HT-29 (cell line): ENCODE results near the gene TRPM3. TPM values are rescaled to one million over a fixed set of nuclear protein-coding genes. Genes with fewer than 3 reads are reported as not detected.

Source experiments
- DNase-seq: peaks from one replicate; pipeline ENCODE4 v3.0.0-alpha.2; 2015; ENCODE audit warnings: low spot score
- total RNA-seq: library from RNA; depleted of rRNA; stranded (reverse); fragments of >200 nt; shearing (Covaris generic); gene quantifications from 2 replicates; pipeline ENCODE4 v1.2.3, GENCODE V29; 2014

The TRPM3 gene
- total RNA-seq, 1 experiment from 2014 or later = not detected

DNA sequence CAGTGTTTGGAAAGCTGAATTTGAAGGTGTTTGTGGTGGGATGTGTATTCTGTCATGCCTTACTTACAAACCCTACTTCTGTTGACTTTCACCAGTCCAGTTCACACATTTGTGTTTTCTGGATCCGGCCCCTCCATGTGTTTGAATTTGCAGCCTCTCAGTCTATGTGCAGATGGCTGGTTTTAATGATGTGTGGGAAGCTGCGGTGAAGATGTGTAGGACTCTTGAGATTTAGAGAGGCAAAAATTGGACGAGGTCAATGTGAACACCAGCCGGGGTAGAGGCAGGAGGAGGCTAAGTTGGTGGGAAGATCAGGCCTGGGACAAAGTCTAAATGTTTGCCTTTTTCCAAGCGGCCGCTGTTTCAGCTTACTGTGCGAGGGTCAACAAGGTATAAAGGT is 591.6 kb downstream of the TRPM3 start:
- DNase-seq = no peak

- no peak for DNase-seq
Measured at GRCh38 chr9:70529377-70529776, 592.0 kb downstream of the TRPM3 start.

DNA sequence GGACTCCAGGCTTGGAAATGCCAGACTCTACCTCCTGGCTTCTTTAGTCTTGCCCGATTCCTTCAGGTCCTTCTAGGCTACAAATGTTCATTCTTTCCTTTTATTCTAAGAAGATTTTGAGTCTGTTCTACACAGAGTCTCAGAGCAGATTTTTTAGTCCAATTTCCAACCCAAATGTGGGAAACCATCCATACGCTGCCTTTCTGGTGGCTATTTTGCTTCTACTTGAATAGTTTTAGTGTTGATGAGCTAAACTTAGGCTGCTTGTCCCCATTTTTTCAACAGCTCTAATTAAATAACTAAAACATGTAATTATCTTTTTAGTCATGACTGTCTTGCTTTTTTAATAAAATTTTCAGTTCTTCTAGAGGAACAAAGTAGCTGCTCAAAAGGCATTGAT is 594.5 kb downstream of the TRPM3 start:
- no peak for DNase-seq

DNA sequence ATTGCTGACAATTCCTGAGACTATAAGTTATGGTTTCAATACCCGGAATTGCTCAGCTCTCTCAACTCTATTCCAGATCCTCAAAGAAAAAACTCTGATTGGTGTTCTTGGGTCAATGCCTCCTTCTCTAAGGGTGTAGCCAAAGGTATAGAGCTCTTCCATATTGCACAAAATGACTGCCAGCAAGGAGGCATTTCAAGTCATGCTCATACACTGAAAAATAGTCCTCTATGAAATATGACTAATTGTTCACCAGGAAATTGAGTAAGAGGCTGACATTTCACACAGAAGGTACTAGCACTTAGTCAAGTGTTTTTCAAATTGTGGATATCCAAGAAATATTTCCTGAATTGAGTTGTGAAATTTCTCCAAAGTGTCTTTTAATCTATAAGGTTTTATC is 595.9 kb downstream of the TRPM3 start:
- no peak for DNase-seq

DNA sequence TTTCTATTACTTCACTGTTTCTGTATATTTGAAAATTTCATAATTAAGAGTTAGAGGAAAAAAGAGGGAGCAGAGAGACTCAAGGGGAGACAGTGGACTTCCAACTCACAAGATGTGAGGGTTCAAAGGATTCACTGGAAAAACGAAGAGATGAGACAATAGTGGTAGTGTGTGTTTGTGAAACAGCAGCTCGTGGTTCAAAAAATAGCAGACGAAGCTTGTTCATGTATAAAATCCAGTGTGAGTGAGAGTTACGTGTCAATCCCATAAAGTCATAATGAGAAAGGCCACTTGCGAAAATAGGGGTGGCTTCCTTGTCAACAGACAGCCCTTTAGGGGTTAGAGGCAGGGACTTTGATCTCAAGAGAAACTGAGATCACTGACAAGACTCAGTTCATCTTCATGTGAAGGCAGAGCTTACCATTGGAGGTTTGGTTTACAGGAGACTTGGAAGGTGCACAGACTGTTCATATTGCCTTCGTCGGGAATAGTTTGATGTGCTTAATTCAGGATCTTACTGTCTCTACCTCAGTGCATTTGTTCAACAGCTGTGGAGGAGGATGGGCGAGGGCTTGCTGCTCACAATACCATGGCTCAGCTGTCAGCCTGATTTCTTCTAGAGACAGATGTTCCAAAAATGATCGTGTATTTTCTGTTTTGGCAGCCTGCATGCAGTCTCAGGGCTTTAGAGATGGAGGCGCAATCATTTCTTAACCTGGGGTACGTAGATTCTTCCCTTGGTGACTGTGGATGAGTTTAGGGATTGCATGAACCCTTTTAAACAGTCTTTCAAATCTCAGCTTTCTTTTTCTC is 601.3 kb downstream of the TRPM3 start:
- no peak for DNase-seq

GRCh38 chr9:70517926-70518610 is 603.4 kb downstream of the TRPM3 start:
- no peak for DNase-seq

DNA sequence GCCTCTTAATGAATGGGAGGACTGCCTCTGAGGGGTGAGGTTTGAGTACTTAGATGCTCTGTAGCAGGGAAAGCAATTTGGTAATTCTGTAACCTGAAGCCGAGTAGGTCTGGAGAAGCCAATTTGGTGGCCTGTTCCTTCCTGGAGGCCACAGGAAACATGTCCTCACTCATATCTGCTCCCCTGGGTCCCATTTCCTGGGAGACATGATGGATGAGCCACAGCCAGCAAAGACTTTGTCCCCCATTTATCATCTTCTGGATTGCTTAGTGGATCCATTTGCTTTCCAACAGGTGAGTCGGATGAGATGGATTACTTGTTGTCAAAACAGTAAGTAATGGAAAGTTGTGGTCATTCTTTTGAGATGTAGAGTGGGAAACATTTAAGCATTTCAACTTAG is 607.1 kb downstream of the TRPM3 start:
- no peak for DNase-seq

GRCh38 chr9:70511858-70512257 is 609.6 kb downstream of the TRPM3 start:
- DNase-seq = no peak

GRCh38 chr9:70510157-70510770 is 611.2 kb downstream of the TRPM3 start:
- peak; percentile 50 for DNase-seq

DNA sequence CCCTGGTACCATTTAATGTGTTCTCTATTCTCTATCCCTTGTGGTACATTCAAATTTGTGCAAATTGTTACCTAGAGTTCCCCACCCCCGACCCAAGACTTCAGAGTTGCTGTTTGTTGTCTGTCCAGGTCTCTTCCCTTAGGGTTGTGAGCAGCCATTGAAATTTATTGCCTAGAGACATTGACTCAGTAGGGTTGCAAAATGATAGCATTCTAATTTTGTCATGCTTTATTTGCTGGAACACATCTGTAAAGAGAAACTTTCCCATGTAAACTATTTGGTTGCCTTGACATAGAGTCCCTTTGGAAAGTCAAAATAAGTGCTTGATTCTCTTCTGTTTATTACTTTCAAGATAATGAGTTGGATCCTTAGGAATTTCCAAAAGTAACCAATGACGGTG is 615.3 kb downstream of the TRPM3 start:
- no peak for DNase-seq

DNA sequence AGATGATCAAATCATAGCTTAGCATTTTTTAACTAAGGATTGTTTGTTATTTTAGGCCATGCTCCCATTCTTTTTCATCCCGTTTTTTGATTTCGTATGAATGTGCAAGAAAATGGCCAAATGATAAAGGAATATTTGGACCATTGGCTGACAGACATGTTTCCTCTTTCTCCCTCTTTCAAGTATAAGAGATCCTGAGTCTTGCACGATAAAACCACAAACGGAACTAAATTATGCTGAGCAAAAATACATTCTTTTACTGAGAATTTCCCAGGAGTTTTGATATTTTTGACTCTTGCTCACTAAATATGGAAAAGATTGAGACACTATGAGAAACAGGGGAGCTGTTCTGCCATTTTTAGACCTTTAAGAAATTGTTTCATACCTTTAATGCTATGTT is 616.6 kb downstream of the TRPM3 start:
- DNase-seq = no peak

GRCh38 chr9:70502690-70503089 is 618.7 kb downstream of the TRPM3 start:
- DNase-seq = no peak

DNA sequence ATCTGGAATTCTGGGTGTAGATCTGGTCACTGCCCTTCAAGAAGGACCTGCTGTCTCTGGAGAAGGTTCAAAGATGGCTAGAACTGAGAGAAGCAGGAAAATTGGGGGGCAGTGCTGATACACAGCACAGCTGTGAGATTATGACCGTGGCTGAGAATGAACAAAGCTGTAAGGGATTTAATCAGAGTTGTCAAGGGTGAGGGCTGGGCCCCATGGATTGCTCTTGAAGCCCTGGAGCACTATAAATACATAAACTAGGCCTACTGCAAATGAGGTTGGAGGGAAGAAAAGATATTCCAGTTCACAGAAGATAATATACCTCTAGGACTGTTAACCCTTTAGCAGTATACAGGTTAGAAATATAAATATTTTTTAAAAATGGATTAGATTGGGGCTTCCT is 620.6 kb downstream of the TRPM3 start:
- no peak for DNase-seq

- DNase-seq = no peak
Measured at GRCh38 chr9:70499621-70500020, 621.8 kb downstream of the TRPM3 start.

- DNase-seq = no peak
Measured at GRCh38 chr9:70498866-70499265, 622.6 kb downstream of the TRPM3 start.

DNA sequence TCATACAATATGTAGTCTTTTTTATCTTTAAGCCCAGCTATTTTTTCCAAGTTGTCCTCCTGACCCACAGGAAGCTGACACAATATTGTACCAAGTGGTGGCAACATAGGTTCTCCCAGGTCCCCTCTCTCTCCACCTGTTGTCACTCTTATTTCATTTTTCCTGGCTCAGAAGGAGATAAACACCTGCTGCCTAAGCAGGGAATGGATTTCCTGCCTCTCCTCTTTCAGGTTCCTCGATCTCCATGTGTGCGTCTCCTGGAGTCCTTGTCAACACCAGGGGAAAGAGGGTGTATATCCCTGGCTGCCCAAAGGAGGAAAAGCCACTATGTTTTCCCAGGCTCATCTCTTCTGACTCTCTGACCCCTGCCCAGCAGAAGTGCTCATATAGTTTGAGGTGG is 625.2 kb downstream of the TRPM3 start:
- no peak for DNase-seq

GRCh38 chr9:70495514-70495913 is 625.9 kb downstream of the TRPM3 start:
- no peak for DNase-seq

DNA sequence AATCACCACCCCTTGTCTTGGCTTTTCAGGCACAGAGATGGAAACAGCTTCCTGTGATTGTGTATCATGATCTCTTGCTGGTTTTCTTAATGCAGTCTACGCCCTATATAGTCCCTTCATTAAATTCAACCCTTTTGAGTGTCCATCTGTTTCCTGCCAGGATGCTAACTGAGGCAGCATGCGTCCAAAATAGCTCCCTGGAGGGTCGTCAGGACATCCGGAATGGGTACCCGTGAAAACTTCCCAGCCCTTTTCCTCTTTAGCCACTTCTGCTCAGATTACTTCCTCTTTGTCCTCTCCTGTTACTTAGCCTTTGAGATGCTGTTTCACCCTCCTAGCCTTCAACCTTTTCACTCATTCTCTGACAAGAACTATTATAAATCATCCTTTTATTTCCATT is 627.2 kb downstream of the TRPM3 start:
- DNase-seq = no peak

DNA sequence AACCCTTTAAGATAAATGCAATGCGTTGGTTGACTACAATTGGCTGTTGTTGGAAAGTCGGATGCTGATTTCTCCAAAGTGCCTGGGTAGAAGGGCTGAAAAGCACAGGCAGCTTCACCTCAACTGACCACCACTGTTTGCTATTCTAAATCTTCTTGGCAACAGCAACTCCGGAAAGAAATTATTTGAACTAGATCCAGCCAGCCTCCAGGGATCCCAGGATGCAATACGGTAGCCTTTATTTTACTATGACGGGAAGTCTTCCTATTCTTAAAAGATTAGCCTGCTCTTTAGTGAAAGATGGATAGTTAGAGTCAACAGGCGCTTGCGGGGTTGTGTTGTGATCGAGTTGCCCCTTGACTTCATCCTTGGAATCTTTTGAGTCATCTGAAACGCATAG is 628.4 kb downstream of the TRPM3 start:
- no peak for DNase-seq

- no peak for DNase-seq
Measured at GRCh38 chr9:70492319-70492777, 629.1 kb downstream of the TRPM3 start.

DNA sequence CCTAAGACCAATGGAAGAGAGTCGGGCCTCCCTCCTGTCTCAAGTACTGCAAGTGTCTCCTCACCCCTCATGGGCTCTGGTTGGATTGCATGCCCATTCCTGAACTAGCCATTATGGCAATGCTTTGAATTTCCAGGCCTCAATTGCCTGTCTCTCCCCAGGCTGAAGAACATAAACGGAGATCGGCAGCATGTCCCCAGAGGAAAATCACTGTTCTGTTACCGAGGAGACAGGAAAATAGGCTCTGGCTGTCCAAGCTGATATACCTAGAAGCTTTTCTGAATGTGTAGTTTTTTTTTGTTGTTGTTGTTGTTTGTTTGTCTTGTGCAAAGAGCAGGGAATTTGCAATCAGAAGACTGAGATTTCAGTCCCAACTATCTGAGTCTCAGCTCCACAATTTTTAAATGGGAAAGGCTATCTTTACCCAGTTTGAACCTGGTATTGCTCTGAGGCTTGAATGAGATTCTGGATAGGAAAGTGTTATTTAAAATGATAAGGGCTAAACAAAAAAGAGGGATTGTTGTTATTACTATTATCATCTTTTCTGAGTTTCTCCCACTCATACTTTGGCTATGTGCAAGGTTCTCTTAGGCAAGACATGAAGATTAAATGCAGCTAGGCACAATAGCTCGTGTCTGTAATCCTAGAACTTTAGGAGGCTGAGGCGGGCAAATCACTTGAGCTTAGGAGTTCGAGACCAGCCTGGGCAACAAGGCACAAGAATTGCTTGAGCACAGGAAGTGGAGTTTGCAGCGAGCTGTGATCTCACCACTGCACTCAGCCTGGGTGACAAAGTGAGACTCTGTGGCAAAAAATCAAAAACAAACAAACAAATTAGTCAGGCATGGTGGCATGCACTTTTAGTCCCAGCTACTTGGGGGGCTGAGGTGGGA is 629.7 kb downstream of the TRPM3 start:
- no peak for DNase-seq

DNA sequence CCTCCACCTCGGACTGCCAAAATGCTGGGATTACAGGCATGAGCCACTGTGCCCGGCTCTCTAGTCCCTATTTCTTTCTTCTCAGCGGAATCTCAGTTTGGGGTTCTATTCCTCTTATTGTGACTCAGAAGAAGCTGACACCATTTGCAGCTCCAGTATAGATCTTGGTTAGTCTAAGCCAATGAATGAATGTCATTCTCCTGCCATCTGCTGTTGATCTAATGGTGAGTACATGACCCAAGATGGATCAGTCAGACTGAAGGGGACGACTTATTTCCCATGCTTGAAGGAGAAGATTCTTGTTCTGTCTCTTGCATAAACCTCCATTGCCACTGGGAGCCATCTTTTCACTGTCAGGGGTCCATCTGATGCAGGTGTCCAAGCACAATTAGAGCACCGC is 630.9 kb downstream of the TRPM3 start:
- DNase-seq = no peak
